GM21786 (cell line): ENCODE results near the gene RUFY1.
"Not testable (repeated sequence)": the region's sequence is repeated elsewhere in the genome, so short reads cannot be mapped to it uniquely, and the experiment has no call there.

Experiments
- ATAC-seq: cut with Tn5 transposase; IDR thresholded peaks from one replicate; pipeline ENCODE4 v1.9.1; 2021; ENCODE audit not compliant: unreplicated experiment

RUFY1 gene

GRCh38 chr5:179533907-179534306, 16.4 kb upstream of the RUFY1 start:
- ATAC-seq: peak; percentile 35

DNA sequence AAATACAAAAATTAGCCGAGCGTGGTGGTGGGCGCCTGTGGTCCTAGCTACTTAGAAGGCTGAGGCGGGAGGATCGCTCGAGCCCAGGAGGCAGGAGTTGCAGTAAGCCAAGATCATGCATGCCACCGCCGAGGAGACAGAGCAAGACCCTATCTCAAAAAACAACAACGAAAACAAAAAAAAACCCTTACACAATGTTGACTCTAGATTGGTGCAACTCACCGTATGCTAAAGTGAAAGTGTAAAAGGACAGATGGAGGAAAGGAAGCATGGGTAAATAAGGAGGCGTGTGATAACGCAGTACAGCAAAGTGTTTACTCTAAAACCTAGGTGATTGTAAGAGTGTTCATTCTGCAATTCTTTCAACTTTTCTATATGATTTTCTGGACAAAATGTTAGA, 15.9 kb upstream of the RUFY1 start:
- peak; percentile 35 for ATAC-seq

- no peak for ATAC-seq
These were observed 13.7 kb upstream of the RUFY1 start for GRCh38 chr5:179536676-179537075.

GRCh38 chr5:179542170-179542569, 8.2 kb upstream of the RUFY1 start:
- ATAC-seq: no peak

GRCh38 chr5:179543275-179543674, 7.1 kb upstream of the RUFY1 start:
- ATAC-seq: not testable (repeated sequence)

DNA sequence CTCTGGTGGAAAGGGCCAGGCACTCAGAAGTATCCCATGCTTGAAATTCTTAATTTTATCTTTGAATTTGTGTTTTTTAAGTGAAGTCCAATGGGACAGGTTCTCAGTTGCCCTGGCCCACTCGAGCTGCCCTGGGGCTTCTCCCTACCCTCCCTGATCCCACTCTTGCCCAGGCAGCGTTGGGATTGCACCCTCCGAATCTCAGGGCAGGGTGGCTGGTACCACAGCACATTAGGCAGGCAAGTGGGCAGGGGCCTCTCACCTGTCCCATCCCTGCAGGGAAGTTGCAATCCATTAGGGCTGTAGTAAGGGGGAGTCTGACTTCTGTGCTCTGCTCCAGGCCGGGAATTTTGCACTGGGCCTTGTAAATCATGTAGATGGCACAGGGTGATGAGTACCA, 2.7 kb downstream of the RUFY1 start:
- no peak for ATAC-seq

DNA sequence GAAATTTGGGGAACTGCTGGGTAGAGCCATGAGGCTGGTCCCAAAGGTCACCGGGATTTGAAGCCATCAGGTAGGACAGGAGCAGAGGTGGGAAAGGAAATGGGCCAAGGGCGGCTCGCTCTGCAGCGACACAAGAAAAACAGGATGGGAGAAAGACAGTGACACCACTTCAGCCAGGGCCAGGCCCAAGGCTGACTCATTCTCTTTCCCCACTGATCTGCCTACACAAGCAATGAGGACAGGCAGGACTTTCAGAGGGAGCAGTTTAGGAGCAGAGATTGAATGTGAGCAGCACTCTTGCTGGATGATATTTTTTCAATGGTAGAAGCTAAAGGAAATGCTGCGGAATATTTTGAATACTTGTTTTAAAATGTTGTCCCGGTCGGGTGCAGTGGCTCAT, 3.5 kb downstream of the RUFY1 start:
- no peak for ATAC-seq

DNA sequence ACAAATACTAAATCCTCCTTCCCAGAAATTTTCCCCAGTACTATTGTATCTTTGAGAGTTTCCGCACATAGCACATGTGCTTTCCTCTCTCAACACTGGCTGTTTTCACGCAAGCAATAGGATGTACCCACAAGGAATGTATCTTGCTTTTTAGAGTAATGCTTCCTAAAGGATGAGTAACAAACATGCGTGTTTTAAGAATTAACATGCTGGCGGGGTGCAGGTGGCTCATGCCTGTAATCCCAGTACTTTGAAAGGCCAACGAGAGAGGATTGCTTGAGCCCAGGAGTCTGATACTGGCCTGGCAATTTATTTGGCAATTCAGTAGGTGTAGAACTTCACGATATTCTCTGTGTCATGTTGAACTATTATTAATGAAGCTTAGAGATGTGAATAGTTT, 4.6 kb downstream of the RUFY1 start:
- no peak for ATAC-seq

DNA sequence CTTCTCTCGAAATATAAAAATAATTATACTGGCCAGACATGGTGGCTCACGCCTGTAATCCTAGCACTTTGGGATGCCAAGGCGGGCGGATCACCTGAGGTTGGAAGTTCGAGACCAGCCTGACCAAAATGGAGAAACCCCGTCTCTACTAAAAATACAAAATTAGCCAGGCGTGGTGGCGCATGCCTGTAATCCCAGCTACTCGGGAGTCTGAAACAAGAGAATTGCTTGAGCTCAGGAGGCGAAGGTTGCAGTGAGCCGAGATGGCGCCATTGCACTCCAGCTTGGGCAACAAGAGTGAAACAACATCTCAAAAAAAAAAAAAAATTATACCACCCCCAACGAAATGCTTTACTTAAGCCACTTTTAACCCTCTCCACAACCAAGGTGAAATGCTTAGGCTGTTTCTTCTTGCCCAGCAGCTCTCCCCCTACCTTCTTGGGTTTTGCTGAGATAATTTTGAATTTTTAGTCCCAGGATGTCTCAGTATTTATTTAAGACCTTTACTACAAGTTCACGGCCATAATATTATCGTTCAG, 8.0 kb downstream of the RUFY1 start:
- ATAC-seq: not testable (repeated sequence)

DNA sequence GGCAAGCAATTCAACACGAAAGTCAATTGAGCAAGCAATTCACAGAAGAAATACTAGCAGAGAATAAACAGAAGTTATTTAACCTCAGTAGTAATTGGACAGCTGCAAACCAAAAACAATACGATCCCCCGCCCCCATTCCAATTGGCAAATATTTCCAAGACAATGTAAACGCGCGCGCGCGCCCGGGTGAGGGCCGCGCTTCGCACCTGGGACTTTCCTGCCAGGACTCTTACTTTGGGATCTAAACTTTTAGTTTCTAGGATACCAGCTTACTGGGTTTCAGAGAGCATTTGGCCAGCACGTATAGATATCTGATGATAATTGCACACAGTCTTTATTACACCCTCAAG, 8.6 kb downstream of the RUFY1 start:
- no peak for ATAC-seq

GRCh38 chr5:179559284-179560252, 9.2 kb downstream of the RUFY1 start:
- peak; percentile 99 for ATAC-seq

- no peak for ATAC-seq
These were observed 14.2 kb downstream of the RUFY1 start for GRCh38 chr5:179564526-179564925.

DNA sequence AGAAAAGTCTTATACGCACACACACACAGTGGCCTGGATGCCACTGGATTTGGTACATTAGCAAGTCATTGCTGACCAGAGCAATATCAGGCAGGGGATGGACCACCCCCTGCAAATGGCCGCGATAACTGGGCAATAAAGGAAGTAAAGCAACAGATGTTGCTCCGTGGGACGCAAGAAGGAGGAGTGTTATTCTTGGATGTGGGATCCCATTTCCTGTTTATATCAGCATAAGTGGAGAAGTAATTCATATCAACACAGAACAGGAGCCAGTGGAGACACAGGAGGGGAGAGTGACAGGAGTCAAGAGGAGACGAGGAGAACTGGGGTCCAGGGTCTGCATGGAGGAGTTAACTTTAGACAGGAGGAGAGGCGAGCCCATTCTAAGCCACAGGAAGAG, 18.4 kb downstream of the RUFY1 start:
- ATAC-seq: no peak

DNA sequence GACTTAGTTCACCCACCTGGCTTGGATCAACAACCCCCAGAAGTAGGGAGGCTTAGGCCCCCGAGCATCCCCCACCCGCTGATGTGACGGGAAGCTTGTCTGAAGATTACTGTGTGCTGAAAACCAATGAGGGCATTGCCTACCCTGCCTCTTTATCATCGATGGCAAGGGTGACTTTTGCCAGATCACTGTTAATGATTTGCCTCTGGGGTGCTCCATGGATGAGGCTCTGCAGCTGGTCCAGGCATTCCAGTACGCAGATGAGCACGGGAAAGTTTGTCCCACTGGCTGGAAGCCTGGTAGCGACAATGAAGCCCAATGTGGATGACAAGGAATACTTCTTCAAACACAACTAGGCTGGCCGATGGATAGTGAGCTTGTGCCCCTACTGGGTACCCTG, 22.0 kb downstream of the RUFY1 start:
- no peak for ATAC-seq

DNA sequence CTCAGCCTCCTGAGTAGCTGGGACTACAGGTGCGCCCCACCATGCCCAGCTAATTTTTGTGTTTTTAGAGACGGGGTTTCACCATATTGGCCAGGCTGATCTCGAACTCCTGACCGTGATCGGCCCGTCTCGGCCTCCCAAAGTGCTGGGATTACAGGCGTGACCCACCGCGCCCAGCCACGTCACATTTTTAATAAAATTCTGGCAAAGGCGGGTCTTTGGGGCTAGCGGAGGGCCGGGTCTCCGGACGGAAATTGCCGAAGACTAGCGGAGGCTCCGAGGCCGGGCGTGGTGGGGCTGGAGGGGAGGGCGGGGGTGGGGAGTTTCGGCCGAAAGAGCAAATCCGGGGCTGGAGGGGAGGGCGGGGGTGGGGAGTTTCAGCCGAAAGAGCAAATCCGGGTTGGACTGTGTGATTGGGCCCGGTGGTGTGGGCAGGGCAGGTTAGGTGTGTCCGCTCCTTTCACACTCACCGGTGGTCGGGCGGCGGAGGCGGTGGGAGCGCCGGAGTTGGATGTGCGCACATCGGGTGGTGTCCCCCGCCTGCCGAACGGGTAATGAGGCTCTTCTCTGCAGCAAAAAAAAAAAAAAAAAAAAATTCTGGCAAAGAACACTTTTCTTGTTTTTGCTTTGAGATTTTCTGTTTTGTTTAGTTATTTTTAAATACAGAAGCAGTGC, 27.1 kb downstream of the RUFY1 start:
- ATAC-seq: no peak

DNA sequence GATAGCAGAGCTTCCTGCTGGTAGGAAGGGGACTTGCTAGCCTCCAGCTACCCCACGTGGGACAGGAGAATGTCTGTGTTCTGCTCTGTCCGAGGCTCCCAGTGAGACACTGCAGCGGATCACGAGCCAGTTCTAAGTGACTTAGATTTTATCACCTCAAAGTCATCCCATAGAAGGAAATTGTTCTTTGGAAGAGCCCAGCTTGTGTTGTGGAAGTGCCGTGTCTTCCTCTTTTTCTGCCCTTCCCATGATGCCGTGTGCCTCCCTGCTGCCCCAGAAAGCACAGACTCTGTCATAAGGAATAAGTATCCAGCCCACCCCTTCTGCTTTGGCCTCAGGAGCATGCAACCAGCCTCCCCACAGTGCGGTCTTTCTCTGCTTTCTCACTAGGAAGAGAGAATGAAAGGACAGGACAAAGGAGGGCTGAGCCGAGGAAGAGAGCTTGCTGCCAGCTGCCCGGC, 35.6 kb downstream of the RUFY1 start:
- no peak for ATAC-seq

GRCh38 chr5:179588166-179588565, 37.8 kb downstream of the RUFY1 start:
- no peak for ATAC-seq

GRCh38 chr5:179595916-179596315, 45.6 kb downstream of the RUFY1 start:
- ATAC-seq: no peak

DNA sequence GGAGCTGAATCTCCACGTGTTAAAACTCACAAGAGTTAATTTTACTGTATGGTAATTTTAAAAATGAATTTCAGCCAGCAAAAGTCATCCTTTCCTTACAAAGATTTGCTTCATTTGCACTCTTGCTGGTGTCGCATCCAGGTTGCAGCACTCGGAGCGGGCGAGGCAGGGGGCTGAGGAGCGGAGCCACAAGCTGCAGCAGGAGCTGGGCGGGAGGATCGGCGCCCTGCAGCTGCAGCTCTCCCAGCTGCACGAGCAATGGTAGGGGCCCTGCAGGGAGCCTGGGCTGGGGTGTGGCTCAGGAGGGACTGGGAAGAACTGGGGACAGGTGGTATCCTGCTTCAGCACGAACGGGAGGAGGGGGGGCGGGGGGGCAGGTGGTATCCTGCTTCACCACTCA, 46.1 kb downstream of the RUFY1 start:
- ATAC-seq: no peak

GRCh38 chr5:179599100-179599499, 48.7 kb downstream of the RUFY1 start:
- no peak for ATAC-seq

DNA sequence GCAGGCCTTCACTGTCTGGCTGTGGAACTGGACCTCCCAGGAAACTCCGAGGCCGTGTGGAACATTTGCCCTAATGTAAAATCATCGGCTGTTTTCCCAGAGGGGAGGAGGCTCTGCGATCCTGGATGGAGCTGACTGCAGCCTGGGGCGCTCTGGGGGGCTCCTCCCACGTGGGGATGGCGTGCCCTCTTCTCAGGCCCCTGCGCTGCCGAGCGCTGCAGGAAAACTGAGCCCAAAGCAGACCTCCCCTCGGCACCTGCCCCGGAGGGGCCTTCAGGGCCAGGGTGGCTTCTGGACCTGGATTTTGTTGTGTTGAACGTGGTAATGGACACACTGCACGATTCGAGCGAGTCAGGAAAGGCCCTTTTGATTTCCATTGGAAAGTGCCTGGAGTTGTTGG, 49.2 kb downstream of the RUFY1 start:
- ATAC-seq: no peak

DNA sequence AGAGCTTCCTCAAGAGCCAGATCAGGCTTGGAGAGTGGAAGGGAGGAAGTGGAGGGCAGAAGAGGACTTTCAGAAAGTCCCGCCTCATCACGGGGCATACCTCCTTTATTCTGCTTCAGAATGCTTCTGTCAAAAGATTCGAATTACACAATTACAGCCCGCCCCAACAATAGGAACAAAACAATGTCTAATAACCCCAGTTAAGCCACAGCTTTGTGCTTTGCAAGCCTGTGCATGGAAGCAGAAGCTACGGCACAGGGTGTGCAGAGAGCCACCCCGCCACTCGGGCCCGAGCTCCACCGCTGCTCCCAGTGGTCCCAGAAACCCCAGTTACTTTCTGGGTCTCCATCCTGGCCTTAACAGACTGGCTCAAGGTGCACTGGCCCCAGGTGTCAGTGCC, 49.6 kb downstream of the RUFY1 start:
- ATAC-seq: no peak
